NCI-H82 (cell line): ENCODE results near the gene SLC8A3.

Experiments used
- DNase-seq: peaks from one replicate; lab custom pipeline; 2025; lab: John Stamatoyannopoulos, UW

Gene SLC8A3

DNA sequence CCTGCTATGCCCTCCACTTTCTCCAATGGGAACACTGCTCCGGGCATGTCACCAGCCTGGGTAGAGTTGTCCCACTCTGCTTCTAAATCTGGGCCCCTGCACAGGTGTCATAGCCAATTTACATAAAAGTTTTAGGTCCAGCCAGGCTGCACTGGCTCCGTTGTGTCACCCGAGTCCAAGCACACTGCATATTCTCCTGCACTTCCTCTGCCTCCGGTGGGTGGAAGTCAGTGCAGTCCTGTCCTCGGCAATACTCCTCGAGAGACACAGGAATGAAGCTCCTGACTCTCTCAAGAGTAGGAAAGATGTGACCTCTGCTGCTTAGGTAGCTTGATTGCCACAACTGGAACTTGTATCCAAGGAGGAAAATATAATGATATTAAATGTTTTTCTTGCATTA is 15.2 kb downstream of the SLC8A3 start:
- DNase-seq = no peak

DNA sequence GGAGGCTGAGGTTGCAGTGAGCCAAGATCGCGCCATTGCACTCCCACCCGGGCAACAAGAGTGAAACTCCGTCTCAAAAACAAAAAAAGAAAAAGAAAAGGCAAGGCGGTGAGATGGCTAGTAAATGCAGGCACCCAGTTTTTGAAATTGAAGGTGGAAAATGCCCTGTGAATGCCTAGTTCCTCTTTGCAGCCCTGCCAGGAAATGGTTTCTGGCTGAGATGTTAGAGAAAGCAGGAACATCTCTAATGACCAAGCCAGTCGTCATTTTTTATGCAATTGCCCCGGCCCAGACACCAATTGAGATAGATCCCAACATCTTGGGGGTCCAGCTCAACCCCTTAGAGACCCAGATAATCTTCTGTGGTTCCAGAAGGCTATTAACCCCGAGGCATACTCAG is 17.0 kb downstream of the SLC8A3 start:
- no peak for DNase-seq

DNA sequence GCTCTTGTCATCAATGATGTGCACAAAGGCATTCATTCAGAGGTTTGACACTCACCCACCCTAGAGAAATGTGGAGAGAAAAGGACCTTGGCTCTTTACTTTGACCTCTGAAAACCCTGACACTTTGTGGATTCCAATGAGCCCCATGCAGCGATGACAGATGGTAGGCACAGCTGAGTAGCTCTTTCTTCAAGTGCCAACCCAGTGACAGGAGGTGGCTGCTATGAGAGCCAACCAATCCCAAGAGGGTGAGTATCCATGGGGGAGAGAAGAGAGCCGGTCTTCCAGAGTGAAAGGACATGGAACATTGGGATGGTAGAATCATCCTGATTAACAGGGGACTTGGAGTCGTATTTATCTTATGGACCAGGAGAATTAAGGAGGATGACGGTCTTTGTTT is 17.8 kb downstream of the SLC8A3 start:
- no peak for DNase-seq

DNA sequence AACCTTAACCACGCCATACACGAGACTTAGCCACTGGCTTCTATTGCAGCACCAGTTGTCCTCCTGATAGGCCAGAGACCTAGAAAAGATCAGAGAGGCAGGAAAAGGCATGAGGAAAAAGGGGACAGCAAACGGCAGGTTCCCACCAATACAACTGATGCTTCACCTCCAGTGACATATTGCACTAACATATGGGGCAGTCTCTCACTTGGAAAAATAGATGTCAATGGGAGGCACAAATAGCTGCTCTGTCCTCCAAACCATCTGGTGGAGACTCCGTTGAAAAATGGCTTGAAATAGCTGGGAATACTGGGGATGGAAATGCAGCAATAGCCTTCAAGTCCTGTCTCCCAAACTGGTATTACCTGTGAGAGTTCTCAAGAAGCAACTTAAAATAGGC is 20.3 kb downstream of the SLC8A3 start:
- no peak for DNase-seq

DNA sequence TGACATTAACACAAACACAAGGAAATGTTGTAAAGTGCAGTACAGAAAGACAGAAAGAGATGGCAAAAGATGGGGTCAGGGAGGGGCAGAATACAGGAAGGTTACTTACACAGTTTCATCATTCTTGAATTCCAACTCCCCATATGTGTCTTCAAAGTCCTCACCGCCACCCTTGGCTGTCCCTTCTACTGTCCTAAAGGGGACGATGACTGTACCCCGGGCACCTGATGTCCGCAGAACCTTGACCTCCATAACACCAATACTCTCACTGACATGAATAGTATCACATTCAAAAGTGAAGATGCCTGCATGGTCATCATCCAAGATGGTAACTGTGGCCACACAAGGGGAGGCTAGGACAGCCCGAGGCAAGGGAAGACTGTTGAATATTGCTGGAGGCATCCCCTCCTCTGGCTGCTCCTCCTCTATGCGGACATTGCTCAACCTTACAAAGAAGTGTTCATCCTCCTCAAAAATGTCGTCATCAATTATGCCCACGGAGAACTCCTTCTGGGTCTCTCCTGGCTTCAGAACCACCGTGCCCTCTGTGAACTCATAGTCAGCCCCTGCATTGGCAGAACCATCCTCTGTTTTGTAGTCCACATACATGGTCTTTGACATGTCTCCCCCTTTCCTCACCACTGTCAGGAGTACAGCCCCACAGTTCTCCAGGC is 22.1 kb downstream of the SLC8A3 start:
- no peak for DNase-seq

DNA sequence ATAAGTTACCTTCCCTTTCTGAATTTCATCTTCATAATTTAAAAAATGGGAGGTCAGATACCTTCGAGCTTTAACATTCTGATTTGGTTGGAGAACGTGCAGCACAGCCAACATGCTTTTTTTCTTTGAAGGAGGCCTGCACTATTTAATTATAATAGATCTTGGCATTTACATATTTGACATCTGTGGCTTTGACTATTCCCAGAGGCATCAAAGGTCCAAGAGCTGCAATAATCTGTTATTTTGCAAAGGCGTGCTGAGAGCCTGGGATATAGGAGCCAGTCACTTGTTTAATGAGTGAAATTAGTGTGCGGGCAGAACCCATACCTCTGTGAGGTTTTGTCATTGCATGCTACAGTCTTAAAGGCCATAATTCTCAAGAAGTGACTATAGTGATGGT is 26.4 kb downstream of the SLC8A3 start:
- no peak for DNase-seq

DNA sequence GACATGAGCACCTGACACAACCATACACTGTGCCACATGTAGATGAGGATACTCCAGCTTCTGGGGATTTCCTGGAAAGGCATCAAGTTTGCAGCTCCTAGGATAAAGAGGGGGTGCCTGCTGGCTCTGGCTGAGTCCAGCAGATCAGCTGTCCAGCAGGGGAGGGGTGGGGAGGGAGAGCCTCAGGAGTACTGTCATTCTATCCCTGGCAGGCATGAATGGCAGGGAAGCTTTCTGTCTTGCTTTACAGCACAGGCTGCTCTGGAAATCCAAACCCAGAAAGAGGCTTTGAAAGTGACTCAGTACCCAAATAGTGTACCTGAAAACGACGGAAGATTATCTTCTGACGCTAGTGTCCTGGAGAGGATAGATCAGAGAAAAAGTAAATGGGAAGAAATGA is 32.2 kb downstream of the SLC8A3 start:
- DNase-seq = no peak

DNA sequence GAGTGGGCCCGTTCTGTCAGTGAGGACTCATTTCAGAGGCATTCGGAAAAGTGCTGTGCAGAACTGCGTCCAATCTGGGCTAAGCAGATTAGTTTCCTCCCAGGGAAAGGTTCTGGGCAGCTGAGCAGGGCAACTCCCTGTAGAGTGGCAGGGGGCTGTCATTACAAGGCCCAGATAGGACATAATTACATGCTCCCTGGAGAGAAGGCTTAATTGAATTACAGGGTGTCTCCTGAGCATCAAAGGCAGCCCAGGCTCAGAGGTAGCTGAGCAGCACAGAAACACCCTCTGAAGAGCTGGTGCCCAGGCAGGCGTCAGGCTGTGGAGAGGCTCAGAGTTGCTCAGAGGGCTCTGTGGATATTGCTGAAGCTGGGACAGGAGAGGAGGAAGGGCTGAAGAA is 36.0 kb downstream of the SLC8A3 start:
- peak; percentile 91 for DNase-seq

DNA sequence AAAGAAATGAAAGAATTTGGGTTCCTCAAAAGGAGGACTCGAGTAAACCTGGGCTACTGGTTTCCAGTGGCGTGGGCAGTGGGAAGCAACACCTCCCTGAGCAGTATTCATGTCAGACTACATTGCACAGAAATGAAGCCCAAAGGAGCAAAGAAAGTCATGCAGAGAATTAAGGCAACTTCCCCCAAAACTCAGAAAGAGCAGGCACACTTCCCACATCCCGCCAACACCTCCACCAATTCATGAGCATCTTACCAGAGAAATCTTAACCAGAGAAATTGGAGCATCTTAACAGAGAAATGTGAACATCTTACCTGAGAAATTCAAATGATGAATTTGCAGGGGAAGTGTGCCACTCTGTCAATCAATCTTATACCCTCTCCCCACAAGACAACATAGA is 36.7 kb downstream of the SLC8A3 start:
- DNase-seq = no peak

DNA sequence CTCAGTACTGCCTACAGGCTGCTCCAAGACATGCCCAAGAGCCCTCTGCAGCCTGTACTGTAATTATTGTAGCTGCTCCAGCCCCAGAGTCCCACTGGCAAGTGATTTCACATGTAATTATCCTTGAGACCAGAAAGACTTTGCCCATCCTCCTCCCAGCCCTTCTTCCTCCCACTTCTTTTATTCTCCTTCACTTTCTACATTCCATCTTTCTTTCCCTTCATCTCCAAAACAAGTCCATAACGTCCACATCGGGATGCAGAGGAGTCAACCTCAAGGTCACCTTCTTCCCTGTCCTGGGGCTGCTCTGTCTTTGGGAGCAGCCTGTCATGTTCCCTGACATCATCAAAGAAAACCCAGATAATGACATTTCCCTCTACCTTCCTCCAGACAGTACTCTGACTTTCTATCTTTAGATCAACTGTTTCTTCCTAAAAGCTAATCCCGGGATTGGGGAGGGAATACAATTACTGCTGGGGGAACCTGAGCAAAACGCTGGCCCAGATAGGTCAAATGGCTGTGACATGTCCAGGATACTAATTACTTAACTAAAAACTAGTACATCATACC is 39.1 kb downstream of the SLC8A3 start:
- DNase-seq = no peak

DNA sequence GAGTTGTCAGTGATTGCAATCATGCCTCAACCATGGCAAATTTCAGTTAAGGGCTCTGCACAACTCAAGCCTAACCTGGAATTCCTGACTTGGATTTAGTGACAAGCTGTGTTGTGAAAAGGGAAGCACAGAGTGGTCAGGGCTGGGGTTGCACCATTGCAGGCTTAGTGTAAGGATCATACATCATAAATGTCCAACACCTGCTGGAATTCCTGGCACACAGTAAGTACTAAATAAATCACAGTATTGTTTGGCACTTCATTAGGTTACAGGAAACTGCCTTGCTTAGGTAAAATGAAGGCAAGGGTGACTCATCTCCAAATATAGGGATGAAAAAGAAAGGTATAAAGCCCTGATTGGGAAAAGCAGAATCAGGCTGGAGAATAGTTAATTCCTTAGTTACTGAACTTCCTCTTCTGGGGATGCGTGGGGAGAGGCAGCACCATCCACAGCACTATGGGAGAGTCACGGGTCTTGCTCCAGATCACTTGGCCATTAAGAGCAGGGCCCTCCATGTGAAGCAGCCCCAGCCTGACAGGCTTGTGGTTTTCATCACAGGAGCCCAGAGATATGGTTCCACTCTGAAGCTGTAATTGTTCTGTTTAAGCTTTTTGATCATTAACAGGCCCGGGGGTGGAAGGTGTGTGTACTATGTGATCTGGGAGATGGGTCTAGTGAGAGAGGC is 39.7 kb downstream of the SLC8A3 start:
- no peak for DNase-seq

DNA sequence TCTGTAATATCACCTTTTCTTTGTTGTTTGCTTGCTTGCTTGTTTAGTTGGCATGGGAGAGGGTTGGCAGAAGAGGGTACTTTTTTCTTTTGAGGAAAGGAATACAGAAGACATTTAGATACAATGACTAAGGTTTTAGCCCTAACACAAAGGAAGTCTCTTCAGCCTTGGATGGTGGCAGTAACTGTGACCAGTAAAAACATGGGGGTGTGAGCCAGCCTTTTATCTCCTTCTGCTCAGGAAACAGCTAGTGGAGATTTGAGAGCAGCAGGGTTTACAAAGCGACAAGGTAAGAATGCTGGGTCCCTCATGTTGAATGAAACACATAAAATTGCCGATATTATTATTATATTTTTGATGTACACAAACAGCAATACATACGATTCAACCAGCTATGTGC is 40.4 kb downstream of the SLC8A3 start:
- DNase-seq = no peak

DNA sequence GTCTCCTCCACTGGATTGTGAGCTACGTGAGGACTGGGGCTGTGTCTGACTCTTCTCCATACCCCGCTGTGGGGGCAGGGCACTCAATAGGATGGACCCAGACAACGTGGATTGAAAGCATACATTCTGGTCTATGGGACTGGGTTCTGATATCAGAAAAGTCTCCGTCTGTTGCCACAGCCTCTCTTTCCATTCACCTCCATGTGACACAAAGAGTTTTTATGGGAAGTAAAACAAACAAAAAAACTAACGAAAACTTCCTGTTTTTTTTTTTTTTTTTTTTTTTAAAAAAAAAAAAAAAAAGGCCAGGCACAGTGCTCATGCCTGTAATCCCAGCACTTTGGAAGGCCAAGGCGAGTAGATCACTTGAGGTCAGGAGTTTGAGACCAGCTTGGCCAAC is 44.7 kb downstream of the SLC8A3 start:
- DNase-seq = no peak

DNA sequence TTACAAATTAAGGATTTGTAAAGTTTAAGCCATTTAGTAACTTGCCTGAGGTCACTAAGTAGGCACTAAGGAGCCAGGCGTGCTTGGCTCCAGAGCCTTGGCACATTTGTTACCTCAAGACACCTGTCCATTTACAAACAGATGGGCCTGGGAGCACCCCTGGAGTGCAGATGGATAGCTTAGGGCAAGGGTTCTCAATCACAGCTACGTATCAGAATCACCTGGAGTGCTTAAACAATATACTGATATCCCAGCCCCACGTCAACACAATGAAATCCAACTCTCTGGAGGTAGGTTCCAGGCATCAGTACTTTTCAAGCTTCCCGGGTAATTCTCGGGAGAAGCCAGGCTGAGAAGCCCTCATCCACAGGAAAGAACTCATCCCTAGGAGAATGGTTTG is 45.4 kb downstream of the SLC8A3 start:
- DNase-seq = no peak

DNA sequence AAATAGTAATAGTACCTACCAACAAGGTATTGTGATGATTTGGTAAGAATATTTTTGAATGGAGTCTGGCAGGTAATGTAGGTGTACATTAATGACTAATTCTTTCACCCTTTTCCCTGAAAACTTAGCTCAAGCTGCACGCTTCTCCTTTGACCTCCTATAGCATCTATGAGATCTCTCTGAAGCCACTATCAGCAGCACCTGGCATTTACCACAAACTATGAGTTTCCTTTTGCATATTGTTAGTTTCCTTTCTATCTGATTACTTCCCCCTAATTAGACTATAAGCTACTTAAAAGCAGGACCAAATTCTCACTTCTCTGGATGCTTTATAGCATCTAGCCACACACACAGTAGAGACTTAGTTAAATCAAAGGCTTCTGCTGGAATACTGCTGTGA is 48.1 kb downstream of the SLC8A3 start:
- no peak for DNase-seq

DNA sequence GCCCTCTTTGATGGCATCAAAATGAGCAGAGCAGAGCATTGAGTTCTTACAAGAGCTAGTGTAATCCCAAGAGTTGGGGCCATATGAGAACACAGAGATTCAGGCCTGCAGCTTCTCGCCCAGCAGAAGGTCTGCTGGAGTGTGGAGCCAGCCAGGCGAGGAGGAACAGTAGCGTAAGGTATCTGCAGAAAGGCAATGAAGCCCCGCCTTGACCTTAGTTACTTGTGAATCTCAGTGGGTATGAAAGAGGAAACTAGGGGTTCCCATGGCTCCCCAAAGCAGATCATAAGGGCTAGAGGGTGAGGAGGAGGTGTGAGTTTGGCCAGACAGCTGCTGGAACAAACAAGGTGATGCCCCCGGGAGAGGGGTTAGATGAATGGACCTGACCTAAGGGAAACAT is 49.4 kb downstream of the SLC8A3 start:
- DNase-seq = no peak

DNA sequence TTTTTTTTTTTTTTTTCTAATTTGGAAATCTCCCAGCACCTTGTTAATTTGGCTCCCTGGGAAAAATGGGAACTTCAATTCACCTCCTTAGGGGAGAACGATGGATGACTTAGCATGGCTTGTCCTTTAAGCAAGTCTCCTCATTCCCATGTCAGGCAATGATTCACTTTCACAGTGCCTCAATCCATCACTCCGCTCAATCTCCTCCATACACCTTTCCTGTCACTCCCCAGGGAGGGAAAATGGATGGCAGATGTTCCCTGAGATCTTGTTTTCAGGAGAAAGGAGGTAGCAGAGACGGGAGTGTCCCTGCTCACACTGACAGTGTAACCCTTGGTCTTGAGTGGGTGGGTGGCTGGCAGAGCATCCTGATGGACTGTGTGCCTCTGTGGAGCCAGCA is 51.0 kb downstream of the SLC8A3 start:
- DNase-seq = peak; percentile 1

DNA sequence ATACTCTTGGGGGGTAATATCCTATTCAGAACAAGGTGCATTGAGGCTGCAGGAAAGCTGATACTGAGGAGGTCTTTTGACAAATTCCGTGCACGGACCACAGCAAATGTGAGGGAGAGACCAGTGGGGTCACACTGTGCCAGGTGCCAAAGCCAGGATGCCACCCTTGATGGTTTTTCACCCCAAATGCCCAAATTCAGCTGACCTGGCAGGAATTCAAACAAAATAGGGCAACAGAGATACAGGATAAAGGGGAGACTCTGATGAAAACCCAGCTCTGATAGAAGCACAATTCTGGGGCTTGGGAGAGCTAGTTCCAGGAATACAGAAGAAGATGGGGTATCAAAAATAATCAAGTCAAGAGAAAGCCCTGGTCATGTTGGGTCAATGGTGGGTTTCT is 55.3 kb downstream of the SLC8A3 start:
- no peak for DNase-seq

DNA sequence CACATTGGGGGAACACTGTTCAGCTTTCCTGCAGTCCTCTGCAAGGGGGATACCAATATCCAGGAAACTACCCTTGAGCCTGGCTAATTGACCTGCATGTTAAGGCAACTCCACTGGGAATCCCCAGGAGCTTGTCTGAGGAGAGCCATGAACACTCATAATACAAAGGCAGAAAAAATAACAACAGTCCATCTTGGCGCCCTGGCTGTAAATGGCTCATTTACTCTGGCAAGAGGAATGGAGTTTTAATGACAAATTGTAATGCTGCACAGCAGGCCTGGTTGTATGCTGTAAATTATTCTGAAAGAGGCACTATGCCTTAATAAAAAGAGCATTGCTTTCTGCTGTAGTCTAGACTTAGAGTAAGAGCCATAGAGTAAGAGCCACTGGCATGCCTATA is 58.3 kb downstream of the SLC8A3 start:
- DNase-seq = no peak

DNA sequence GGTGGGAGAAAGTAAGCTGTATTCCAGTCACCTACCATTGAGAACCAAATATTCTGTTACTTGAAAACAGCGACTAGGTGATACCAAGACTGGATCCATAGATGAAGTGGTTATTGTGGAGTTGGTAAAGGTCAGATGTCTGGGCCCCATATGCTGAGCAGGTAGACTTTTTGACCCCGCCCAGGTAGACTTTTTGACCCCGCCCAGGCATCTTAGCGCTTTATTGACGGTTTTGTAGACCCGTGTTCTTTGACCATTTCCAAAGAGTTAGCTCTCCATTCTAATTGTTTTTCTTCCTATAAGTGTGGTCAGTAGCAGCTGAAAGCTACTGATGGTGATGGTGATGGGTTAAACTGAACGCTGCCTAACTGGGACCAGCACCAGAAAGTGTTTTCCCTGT is 61.6 kb downstream of the SLC8A3 start:
- DNase-seq = no peak

DNA sequence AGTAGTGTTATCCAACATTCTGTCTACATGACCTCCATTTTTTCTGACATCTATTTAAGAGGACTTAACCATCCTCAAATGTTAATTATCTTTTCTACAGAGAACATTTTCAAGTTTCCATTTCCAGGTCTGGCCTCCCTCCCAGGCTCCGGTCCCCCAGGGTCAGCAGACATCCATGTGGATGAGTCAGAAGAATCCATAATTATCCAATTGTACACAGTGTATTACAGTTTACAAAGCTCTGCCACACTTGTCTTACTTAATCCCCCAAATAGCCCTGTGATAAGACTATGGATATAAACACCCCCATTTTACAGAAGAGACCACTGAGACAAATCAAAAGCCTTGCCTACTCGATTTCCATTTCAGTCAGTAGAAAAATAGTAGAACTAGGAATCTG is 65.0 kb downstream of the SLC8A3 start:
- no peak for DNase-seq

DNA sequence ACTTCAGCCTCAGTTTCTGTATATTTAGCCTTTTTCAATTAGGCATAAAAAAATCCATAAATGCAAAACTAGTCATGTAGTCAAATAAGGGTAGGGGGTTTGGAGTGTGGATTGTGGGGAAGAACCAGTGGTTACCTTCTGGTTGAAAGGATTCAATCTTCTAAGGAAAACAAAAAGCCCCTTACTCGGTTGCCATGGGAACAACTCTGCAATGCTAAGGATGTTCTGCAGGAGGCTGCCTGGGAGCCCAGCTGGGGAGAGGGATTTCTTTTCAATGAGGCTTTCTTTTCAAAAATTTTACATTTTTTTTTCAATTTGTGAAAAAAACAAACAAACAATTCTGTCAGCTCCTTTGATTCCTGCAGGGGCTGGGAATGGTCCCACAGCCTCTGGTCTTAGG is 67.2 kb downstream of the SLC8A3 start:
- DNase-seq = no peak

DNA sequence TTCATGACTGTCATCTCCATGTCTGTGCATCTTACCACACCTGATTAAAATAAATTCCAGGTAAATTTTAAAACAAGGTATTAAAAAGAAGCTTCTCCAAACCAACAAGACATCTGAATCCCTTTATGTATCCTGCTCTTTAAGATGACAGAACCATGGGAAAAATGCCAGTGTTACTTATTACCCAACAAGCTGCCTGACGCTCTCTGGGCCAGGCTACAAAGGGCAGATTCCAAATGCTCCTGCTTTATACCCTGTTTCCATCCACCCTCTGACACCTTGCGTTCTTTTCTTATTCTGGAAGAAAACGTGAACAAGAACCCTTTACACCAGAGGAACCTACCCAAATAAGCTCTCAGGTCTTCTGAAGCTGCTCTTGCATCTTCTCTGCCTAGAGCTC is 70.7 kb downstream of the SLC8A3 start:
- DNase-seq = no peak

DNA sequence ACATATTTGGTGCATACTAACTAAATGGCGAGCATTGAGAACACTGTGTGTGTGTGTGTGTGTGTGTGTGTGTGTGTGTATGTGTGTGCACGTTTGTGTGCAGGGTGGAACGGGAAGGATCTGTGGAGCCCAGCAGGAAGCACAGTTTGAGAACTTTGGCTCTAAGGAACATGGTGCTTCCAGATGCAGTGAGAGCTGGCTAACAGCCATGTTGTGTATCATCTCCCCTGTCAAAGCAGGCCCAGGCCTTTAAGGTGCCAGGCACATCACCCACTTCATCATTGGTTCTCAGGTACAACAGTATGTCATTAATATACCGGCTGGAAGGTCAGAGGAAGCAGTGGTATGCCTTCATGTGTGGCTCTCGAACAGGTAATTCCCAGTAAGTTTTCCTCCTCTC is 72.5 kb downstream of the SLC8A3 start:
- DNase-seq = no peak
